ENCODE measurements around the gene TREH.
"Not testable (repeated sequence)": the region's sequence is repeated elsewhere in the genome, so short reads cannot be mapped to it uniquely, and the experiment has no call there.

The TREH gene

DNA sequence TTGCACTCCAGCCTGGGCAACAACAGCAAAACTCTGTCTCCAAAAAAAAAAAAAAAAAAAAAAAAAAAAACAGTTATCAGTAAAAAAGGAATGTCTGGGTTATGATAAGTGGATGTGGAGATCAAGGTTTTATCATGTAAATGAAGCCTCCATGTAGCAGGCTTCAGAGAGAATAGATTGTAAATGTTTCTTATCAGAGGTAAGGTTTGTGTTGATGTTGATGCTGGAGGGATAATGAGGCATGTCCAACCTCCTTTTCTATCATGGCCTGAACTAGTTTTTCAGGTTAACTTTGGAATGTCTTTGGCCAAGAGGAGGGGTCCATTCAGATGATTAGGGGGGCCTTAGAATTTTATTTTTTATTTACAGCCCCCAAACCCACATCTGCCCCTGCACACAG lies 35.4 kb upstream of the TREH start:
- DNase-seq (ENCODE audit: extremely low read depth, low read depth), result no peak
- TF ChIP-seq CTCF (IDR thresholded peaks at IDR 0.05; ENCODE audit: low read depth, low read length), result no peak

- not testable (repeated sequence) for DNase-seq (ENCODE audit: extremely low read depth, low read depth)
Observed at GRCh38 chr11:118714416-118714815, 35.0 kb upstream of the TREH start.

GRCh38 chr11:118708296-118708695 lies 28.8 kb upstream of the TREH start:
- TF ChIP-seq CTCF (IDR thresholded peaks at IDR 0.05; ENCODE audit: low read depth, low read length), result no peak
- DNase-seq (ENCODE audit: extremely low read depth, low read depth), result no peak

DNA sequence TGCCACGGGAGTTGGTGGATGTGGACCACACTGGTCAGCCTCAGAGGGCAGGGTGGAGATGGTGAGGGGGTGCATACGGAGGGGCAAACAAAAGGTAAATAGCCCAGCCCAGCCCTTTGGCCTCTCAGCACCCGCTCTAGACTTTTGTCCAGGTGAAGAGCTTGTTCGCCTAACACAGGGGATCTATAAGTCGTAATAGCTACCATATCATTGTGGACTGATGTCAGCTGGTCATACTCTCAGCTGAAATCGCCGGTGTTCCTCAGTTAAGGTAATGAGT lies 27.0 kb upstream of the TREH start:
- TF ChIP-seq CTCF (IDR thresholded peaks at IDR 0.05; ENCODE audit: low read depth, low read length), result no peak
- no peak for DNase-seq (ENCODE audit: extremely low read depth, low read depth)

DNA sequence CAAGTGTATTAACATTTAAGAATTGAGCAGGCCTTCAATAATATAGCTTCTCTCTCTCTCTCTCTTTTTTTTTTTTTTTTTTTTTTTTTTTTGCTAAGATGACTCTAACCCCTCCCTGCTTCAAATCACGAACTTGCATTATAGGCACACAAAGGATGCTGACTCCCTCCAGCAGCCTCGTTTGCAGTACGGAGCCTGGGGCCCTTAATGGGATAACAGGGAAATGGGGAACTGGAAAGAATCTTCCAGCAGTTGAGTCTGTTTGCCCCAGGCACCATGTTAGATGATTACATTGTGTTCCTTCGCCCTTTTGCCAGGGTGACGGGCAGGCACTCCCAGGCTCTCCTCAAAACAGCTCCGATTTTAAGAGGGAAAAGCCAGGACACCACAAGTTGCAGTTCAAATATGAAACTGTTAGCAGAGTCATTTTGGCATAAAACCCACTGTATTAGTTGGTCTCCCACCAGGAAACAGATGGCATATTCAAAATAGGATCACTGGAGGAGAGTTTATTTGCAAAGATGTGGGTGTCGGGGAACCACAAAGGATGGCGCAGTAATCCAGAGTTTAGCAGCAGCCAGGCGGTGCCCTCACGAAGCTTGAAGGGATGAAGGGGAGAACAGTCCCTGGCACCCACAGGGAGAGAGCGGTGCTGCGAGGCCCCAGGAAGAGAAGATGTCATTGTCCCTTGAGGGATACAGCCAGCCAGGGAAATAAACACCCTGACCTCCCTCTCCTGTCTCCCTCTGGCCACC lies 26.5 kb upstream of the TREH start:
- no peak for TF ChIP-seq CTCF (IDR thresholded peaks at IDR 0.05; ENCODE audit: low read depth, low read length)
- no peak for DNase-seq (ENCODE audit: extremely low read depth, low read depth)

DNA sequence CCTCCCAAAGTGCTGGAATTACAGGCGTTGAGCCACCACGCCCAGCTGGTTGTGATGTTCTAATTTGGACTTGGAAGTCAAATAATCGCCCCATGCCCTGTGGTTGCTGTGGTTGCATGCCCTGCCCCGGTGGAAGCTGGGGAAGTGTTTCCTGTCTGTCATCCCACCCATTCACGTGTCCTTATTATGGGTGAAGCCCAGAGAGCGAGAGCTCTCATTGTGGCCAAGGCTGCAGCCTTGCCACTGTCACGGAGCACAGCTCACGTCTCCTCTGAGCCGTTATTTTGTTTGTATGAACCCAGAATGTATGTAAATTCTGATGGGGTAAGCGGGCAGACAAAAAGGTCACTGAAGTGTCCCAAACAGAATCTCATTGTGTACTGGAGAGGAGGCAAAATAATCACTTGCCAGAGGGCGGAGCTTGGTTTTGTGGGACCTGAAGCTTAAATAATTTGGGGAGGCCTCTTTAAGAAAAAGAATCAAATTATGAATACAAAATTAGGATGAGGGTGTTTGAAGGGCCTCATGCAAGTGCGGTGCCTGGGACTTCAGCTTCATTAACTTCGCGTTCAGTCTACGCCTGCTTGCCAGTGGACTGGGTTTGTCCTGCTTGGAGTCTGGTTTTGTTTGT lies 25.8 kb upstream of the TREH start:
- no peak for TF ChIP-seq CTCF (IDR thresholded peaks at IDR 0.05; ENCODE audit: low read depth, low read length)
- DNase-seq (ENCODE audit: extremely low read depth, low read depth), result no peak

- no peak for DNase-seq (ENCODE audit: extremely low read depth, low read depth)
- TF ChIP-seq CTCF (IDR thresholded peaks at IDR 0.05; ENCODE audit: low read depth, low read length), result no peak
Observed at GRCh38 chr11:118703563-118704106, 24.2 kb upstream of the TREH start.

All from AG09319 (cell line).